IPS-15b (cell line): Measurements from ENCODE around the gene JAKMIP3.

Experiments used
- H3K27me3 ChIP-seq: one replicate; pipeline ENCODE4 v1.6.1; 2013; ENCODE audit warnings: low read length; ENCODE audit not compliant: control insufficient read depth, insufficient read depth
- H3K36me3 ChIP-seq: one replicate; pipeline ENCODE4 v1.6.1; 2013; ENCODE audit warnings: low read length; ENCODE audit not compliant: control insufficient read depth, insufficient read depth
- H3K4me1 ChIP-seq: one replicate; pipeline ENCODE4 v1.6.1; 2013; ENCODE audit warnings: mild to moderate bottlenecking, low read length; ENCODE audit not compliant: control insufficient read depth, insufficient read depth
- H3K4me3 ChIP-seq: one replicate; pipeline ENCODE4 v1.5.1; 2013; ENCODE audit warnings: low read depth, low read length
- H3K9ac ChIP-seq: one replicate; pipeline ENCODE4 v1.6.1; 2013; ENCODE audit warnings: low read depth, mild to moderate bottlenecking, low read length
- H3K9me3 ChIP-seq: one replicate; pipeline ENCODE4 v1.6.1; 2013; ENCODE audit warnings: mild to moderate bottlenecking, low read length; ENCODE audit not compliant: control insufficient read depth, insufficient read depth

The JAKMIP3 gene

GRCh38 chr10:132030898-132031463 is 34.8 kb upstream of the JAKMIP3 start:
- H3K4me1 ChIP-seq = no peaks in the 10 kb centered on the region
- no peak overlapping the region for H3K4me3 ChIP-seq
- no peak overlapping the region for H3K9ac ChIP-seq
- H3K9me3 ChIP-seq = no peaks in the 10 kb centered on the region
- H3K27me3 ChIP-seq = peaks cover 25% of the 10 kb centered on the region
- H3K36me3 ChIP-seq = no peaks in the 10 kb centered on the region

DNA sequence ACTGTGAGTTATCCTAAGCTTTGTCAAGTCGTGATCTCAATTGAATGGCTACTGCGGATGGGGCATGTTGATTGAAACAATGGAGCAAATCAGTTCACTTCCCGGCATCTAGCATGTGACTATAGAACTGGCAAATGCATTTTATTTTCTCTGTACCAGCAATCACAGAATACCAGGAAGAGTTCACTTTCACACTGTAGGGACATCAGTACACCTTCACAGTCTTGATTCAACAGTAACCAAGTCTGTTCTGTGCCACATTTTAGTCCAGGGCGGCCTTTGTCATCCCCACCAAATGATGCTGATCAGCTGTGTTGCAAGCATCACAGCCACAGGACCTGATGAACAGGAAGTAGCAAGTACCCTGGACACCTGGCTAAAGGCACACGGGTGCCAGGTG is 32.1 kb upstream of the JAKMIP3 start:
- H3K36me3 ChIP-seq = no peaks in the 10 kb centered on the region
- H3K9ac ChIP-seq = no peak overlapping the region
- H3K9me3 ChIP-seq = no peaks in the 10 kb centered on the region
- peaks cover 27% of the 10 kb centered on the region for H3K27me3 ChIP-seq
- no peak overlapping the region for H3K4me3 ChIP-seq
- peaks cover 6% of the 10 kb centered on the region for H3K4me1 ChIP-seq

- H3K9ac ChIP-seq = no peak overlapping the region
- H3K4me1 ChIP-seq = peaks cover 6% of the 10 kb centered on the region
- peaks cover 27% of the 10 kb centered on the region for H3K27me3 ChIP-seq
- no peaks in the 10 kb centered on the region for H3K9me3 ChIP-seq
- H3K36me3 ChIP-seq = no peaks in the 10 kb centered on the region
- no peak overlapping the region for H3K4me3 ChIP-seq
These were observed 30.3 kb upstream of the JAKMIP3 start for GRCh38 chr10:132035476-132035875.

- peak overlapping the region; percentile 56 for H3K4me3 ChIP-seq
- peaks cover 27% of the 10 kb centered on the region for H3K27me3 ChIP-seq
- no peaks in the 10 kb centered on the region for H3K36me3 ChIP-seq
- peaks cover 6% of the 10 kb centered on the region for H3K4me1 ChIP-seq
- no peaks in the 10 kb centered on the region for H3K9me3 ChIP-seq
- H3K9ac ChIP-seq = peak overlapping the region; percentile 37
These were observed 29.4 kb upstream of the JAKMIP3 start for GRCh38 chr10:132036153-132036886.

DNA sequence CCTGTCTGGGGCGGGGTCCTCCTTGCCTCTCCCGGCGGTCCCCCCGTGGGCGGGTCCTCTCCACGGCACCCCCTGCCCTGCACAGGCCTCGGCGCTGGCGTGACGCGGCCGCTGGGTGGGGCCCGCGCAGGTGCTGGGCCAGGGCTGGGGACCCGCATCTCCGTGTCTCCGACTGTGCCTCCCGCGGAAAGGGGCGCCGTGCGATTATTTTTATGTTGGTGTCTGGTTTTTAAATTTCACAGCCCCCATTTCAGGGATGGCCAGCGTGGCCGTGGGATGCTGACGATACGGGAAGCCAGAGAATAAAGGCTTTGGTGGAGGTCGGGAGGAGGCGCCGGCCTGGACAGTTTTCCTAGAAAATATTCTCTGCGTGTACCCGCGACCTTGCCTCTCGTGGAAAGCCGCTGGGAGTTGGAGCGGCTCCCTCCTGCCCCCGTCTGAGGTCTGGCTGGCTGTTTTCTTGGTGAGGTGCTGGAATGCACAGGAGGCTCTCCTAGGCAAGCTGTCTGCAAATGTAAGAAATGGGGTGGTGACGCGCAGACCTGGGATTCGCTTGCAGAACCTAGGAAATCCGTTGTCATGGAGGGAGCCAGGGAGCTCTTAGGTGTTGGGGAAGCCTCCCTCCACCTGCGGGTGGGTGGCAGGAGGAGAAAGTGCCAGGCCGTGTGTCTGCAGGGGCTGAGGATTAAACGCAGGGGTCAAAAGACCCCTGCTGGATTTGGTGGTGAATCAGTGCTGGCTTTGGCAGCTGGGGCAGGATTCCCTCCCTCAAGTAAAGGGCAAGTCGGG is 28.7 kb upstream of the JAKMIP3 start:
- H3K9ac ChIP-seq = no peak overlapping the region
- H3K9me3 ChIP-seq = no peaks in the 10 kb centered on the region
- H3K36me3 ChIP-seq = no peaks in the 10 kb centered on the region
- peaks cover 6% of the 10 kb centered on the region for H3K4me1 ChIP-seq
- H3K4me3 ChIP-seq = peak overlapping the region; percentile 48
- H3K27me3 ChIP-seq = peaks cover 27% of the 10 kb centered on the region

GRCh38 chr10:132037676-132037975 is 28.1 kb upstream of the JAKMIP3 start:
- Histone ChIP-seq H3K9ac (no peak overlapping the region), H3K36me3 (no peaks in the 10 kb centered on the region), H3K4me3 (peak overlapping the region; percentile 48), H3K4me1 (peaks cover 6% of the 10 kb centered on the region), H3K27me3 (peaks cover 27% of the 10 kb centered on the region), H3K9me3 (no peaks in the 10 kb centered on the region)

- no peak overlapping the region for H3K9ac ChIP-seq
- H3K4me1 ChIP-seq = peaks cover 8% of the 10 kb centered on the region
- no peak overlapping the region for H3K4me3 ChIP-seq
- peaks cover 18% of the 10 kb centered on the region for H3K27me3 ChIP-seq
- H3K9me3 ChIP-seq = no peaks in the 10 kb centered on the region
- no peaks in the 10 kb centered on the region for H3K36me3 ChIP-seq
These were observed 26.4 kb upstream of the JAKMIP3 start for GRCh38 chr10:132039371-132039770.

DNA sequence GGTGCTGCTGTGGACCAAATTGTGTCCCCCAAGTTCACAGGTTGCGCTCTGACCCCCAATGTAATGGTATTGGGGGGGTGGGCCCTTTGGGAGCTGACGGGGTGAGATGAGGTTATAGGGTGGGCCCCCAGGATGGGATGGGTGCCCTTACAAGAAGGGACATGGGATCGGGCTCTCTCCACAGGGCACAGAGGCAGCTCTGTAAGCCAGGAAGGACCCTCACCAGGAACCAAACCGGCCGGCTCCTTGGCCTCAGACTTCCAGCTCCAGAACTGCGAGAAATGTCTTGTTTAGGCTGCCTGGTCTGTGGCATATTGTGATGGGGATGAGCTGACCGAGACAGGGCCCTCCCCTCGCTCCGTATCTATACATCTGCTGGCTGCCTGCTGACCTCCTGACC is 25.7 kb upstream of the JAKMIP3 start:
- H3K4me1 ChIP-seq = peaks cover 8% of the 10 kb centered on the region
- H3K4me3 ChIP-seq = no peak overlapping the region
- no peak overlapping the region for H3K9ac ChIP-seq
- peaks cover 11% of the 10 kb centered on the region for H3K27me3 ChIP-seq
- no peaks in the 10 kb centered on the region for H3K9me3 ChIP-seq
- no peaks in the 10 kb centered on the region for H3K36me3 ChIP-seq

DNA sequence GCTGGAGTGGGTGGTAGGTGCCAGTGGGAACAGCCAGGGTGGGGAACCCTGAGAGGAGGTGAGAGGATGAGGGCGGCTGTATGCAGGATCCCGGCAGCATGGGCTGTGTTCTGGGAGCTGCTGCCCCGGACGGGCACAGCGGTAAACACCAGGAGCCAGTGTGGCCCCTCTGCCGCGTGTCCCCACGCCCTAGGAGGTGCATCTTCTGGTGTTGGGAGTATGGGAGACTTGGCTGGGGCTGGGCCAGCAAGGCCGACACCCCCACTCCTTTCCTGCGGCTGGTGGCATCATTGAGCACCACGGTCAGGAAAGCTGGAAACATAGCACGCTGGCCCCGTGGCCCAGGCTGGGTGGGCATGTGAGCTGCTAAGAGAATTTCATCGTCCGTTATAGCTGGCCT is 24.4 kb upstream of the JAKMIP3 start:
- H3K27me3 ChIP-seq = no peaks in the 10 kb centered on the region
- H3K4me1 ChIP-seq = peaks cover 8% of the 10 kb centered on the region
- H3K9ac ChIP-seq = no peak overlapping the region
- H3K4me3 ChIP-seq = no peak overlapping the region
- no peaks in the 10 kb centered on the region for H3K9me3 ChIP-seq
- no peaks in the 10 kb centered on the region for H3K36me3 ChIP-seq

GRCh38 chr10:132043861-132044695 is 21.7 kb upstream of the JAKMIP3 start:
- H3K4me1 ChIP-seq = peaks cover 2% of the 10 kb centered on the region
- H3K4me3 ChIP-seq = no peak overlapping the region
- H3K36me3 ChIP-seq = no peaks in the 10 kb centered on the region
- no peaks in the 10 kb centered on the region for H3K27me3 ChIP-seq
- H3K9ac ChIP-seq = no peak overlapping the region
- H3K9me3 ChIP-seq = no peaks in the 10 kb centered on the region

DNA sequence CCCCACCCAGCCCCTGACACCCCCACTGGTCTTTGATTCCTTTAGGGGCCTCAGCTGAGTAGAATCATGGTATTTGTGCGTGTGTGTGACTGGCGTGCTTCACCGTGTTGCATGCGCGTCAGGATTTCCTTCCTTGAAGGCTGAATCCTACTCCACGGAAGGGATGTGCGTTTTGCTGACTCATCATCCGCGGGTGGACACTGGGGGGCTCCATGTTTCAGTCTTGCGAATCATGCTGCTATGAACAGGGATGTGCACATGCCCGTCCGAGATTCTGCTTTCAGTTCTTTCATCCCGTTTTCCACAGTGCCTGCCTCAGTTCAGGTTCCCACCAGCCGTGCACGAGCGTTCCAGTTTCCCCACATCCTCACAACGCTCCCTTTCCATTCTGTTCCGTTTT is 20.9 kb upstream of the JAKMIP3 start:
- Histone ChIP-seq H3K9ac (no peak overlapping the region), H3K9me3 (no peaks in the 10 kb centered on the region), H3K4me1 (peaks cover 2% of the 10 kb centered on the region), H3K36me3 (no peaks in the 10 kb centered on the region), H3K27me3 (no peaks in the 10 kb centered on the region), H3K4me3 (no peak overlapping the region)
